Measurements from ENCODE around the gene TXNRD2.

GRCh38 chr22:19866665-19867009, 75.0 kb downstream of the TXNRD2 start:
- TF ChIP-seq CTCF (IDR thresholded peaks at IDR 0.05; ENCODE audit: low read depth, low read length) (no peak), EZH2phosphoT487 (IDR thresholded peaks at IDR 0.05; ENCODE audit: low read depth) (no peak)
